WI38 (cell line): ENCODE measurements around the gene ANKS1B.

Source experiments
- H3K4me3 ChIP-seq: 2 replicates; pipeline ENCODE4 v1.5.1; 2011; ENCODE audit warnings: low read depth, mild to moderate bottlenecking, control low read depth, low read length
- CTCF ChIP-seq: IDR thresholded peaks from 2 replicates; pipeline ENCODE4 v1.5.1; 2012; ENCODE audit warnings: low read depth, mild to moderate bottlenecking, control low read depth, low read length

Gene ANKS1B

GRCh38 chr12:98803468-98804209 lies 1181.1 kb downstream of the ANKS1B start:
- no peak overlapping the region for H3K4me3 ChIP-seq
- no peak for TF ChIP-seq CTCF

GRCh38 chr12:98799822-98800221 lies 1184.9 kb downstream of the ANKS1B start:
- H3K4me3 ChIP-seq = no peak overlapping the region
- TF ChIP-seq CTCF = no peak

- no peak overlapping the region for H3K4me3 ChIP-seq
- no peak for TF ChIP-seq CTCF
Observed at GRCh38 chr12:98799146-98799810, 1185.5 kb downstream of the ANKS1B start.

- no peak overlapping the region for H3K4me3 ChIP-seq
- TF ChIP-seq CTCF = no peak
Observed at GRCh38 chr12:98797200-98797599, 1187.5 kb downstream of the ANKS1B start.

- H3K4me3 ChIP-seq = no peak overlapping the region
- TF ChIP-seq CTCF = no peak
Observed at GRCh38 chr12:98796745-98797144, 1188.0 kb downstream of the ANKS1B start.

GRCh38 chr12:98793121-98793520 lies 1191.6 kb downstream of the ANKS1B start:
- H3K4me3 ChIP-seq = no peak overlapping the region
- TF ChIP-seq CTCF = no peak

- TF ChIP-seq CTCF = no peak
- H3K4me3 ChIP-seq = no peak overlapping the region
Observed at GRCh38 chr12:98791406-98791805, 1193.3 kb downstream of the ANKS1B start.
